Measurements from ENCODE around the gene CDK4.

DNA sequence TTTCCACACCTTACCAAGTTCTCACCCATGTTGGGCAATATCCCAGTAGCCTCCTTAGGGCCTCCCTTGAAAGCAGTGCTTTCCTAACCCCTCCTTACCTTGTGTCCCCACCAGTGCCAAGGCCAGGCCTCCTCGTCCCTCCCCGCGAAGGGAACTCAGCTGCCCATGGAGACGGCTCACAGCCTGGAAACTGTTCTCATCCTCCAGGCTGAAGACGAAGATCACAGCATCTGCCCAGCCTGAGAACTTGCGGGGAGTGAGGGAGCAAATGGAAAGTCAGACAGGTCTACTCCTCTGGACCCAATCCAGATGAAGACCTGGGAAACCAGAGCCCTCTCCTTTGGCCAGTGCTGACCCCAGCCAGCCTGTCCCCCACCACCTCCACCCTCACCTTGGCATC lies 18.2 kb downstream of the CDK4 start:
- TF ChIP-seq CTCF (IDR thresholded peaks at IDR 0.05 in 8 of 11, conservative IDR thresholded peaks at IDR 0.05 in 3 of 11) (no peak), POLR2A (IDR thresholded peaks at IDR 0.05) (no peak), POLR2AphosphoS5 (IDR thresholded peaks at IDR 0.05) (no peak)

All from spleen (tissue), 7 donors.